Activated naive CD4-positive, alpha-beta T cell treated with anti-CD3 and anti-CD28 coated beads, Interleukin-2, amount 10 ng/mL, durations not matched to agents 7 days and 5 days (primary cell): ENCODE data around the gene CAMK2N2.
"Not testable (repeated sequence)": the region's sequence is repeated elsewhere in the genome, so short reads cannot be mapped to it uniquely, and the experiment has no call there.

Source experiments
- CTCF ChIA-PET: fragments of 350-600 bp; sonication (Branson Sonifier 250); formaldehyde crosslinking; loops from one replicate; lab custom pipeline; 2021; ENCODE audit warnings: antibody characterized with exemption; lab: Charles Lee
- DNase-seq: peaks from one replicate; pipeline ENCODE4 v3.0.0-alpha.2; 2020
- H3K27ac Mint-ChIP-seq: one replicate; pipeline ENCODE4 v1.8.0; 2021; ENCODE audit warnings: mild to moderate bottlenecking, moderate library complexity, mixed read lengths
- H3K27me3 Mint-ChIP-seq: one replicate; pipeline ENCODE4 v1.8.0; 2021; ENCODE audit warnings: mild to moderate bottlenecking, mixed read lengths
- H3K36me3 Mint-ChIP-seq: one replicate; pipeline ENCODE4 v1.8.0; 2021; ENCODE audit warnings: mixed read lengths
- H3K4me1 Mint-ChIP-seq: one replicate; pipeline ENCODE4 v1.8.0; 2021; ENCODE audit warnings: mixed read lengths
- H3K4me3 Mint-ChIP-seq: one replicate; pipeline ENCODE4 v1.8.0; 2021; ENCODE audit warnings: mild to moderate bottlenecking, moderate library complexity, mixed read lengths
- H3K9me3 Mint-ChIP-seq: one replicate; pipeline ENCODE4 v1.8.0; 2021; ENCODE audit warnings: mixed read lengths

CAMK2N2 gene

GRCh38 chr3:184290331-184290730, 29.0 kb upstream of the CAMK2N2 start:
- Mint-ChIP-seq H3K27ac (no peak overlapping the region), H3K36me3 (no peaks in the 10 kb centered on the region), H3K4me3 (no peak overlapping the region), H3K9me3 (no peaks in the 10 kb centered on the region), H3K4me1 (peaks cover 2% of the 10 kb centered on the region), H3K27me3 (peaks cover 53% of the 10 kb centered on the region)
- CTCF ChIA-PET: interaction anchor here (4.4 kb wide), 1 partner anchor 64 kb away, joined by 43 read pairs; no protein-coding TSS in a partner anchor
- DNase-seq: no peak

- Mint-ChIP-seq H3K4me3 (no peak overlapping the region), H3K9me3 (no peaks in the 10 kb centered on the region), H3K4me1 (peaks cover 2% of the 10 kb centered on the region), H3K36me3 (no peaks in the 10 kb centered on the region), H3K27me3 (peaks cover 54% of the 10 kb centered on the region), H3K27ac (no peak overlapping the region)
- CTCF ChIA-PET: interaction anchor here (0.6 to 4.4 kb wide), 12 partner anchors 10 to 405 kb away, joined by 3 to 43 read pairs (median 3); partner anchors contain the start of genes AP2M1 and PARL
- peak; percentile 81 for DNase-seq
Measured at GRCh38 chr3:184289426-184289938, 28.1 kb upstream of the CAMK2N2 start.

GRCh38 chr3:184284696-184285095, 23.3 kb upstream of the CAMK2N2 start:
- Mint-ChIP-seq H3K9me3 (no peaks in the 10 kb centered on the region), H3K27ac (no peak overlapping the region), H3K27me3 (peaks cover 51% of the 10 kb centered on the region), H3K4me3 (no peak overlapping the region), H3K4me1 (peaks cover 2% of the 10 kb centered on the region), H3K36me3 (no peaks in the 10 kb centered on the region)
- peak; percentile 54 for DNase-seq
- CTCF ChIA-PET: interaction anchor here (0.6 to 2.0 kb wide), 5 partner anchors 57 to 744 kb away, joined by 3 to 14 read pairs (median 6); no protein-coding TSS in a partner anchor

GRCh38 chr3:184283681-184284080, 22.3 kb upstream of the CAMK2N2 start:
- peaks cover 45% of the 10 kb centered on the region for H3K27me3 Mint-ChIP-seq

GRCh38 chr3:184282941-184283340, 21.6 kb upstream of the CAMK2N2 start:
- peaks cover 51% of the 10 kb centered on the region for H3K27me3 Mint-ChIP-seq
- no peaks in the 10 kb centered on the region for H3K9me3 Mint-ChIP-seq
- H3K4me3 Mint-ChIP-seq: no peak overlapping the region
- H3K4me1 Mint-ChIP-seq: no peaks in the 10 kb centered on the region
- H3K36me3 Mint-ChIP-seq: no peaks in the 10 kb centered on the region
- CTCF ChIA-PET: interaction anchor here (1.8 kb wide), 1 partner anchor 55 kb away, joined by 7 read pairs; no protein-coding TSS in a partner anchor
- DNase-seq: no peak
- no peak overlapping the region for H3K27ac Mint-ChIP-seq

More at GRCh38 chr3:184283681-184284080, 22.3 kb upstream of the CAMK2N2 start:
- DNase-seq: no peak
- Mint-ChIP-seq H3K4me1 (no peaks in the 10 kb centered on the region), H3K27ac (no peak overlapping the region), H3K9me3 (no peaks in the 10 kb centered on the region), H3K4me3 (no peak overlapping the region), H3K36me3 (no peaks in the 10 kb centered on the region)
- CTCF ChIA-PET: interaction anchor here (1.9 to 2.0 kb wide), 2 partner anchors 56 to 391 kb away, joined by 7 to 14 read pairs; no protein-coding TSS in a partner anchor

- peaks cover 66% of the 10 kb centered on the region for H3K27me3 Mint-ChIP-seq
- DNase-seq: no peak
- H3K27ac Mint-ChIP-seq: no peak overlapping the region
- H3K36me3 Mint-ChIP-seq: no peaks in the 10 kb centered on the region
- CTCF ChIA-PET: no interaction called here
- no peaks in the 10 kb centered on the region for H3K9me3 Mint-ChIP-seq
- peaks cover 3% of the 10 kb centered on the region for H3K4me1 Mint-ChIP-seq
- H3K4me3 Mint-ChIP-seq: no peak overlapping the region
Measured at GRCh38 chr3:184277366-184277765, 16.0 kb upstream of the CAMK2N2 start.

GRCh38 chr3:184275961-184276910, 14.9 kb upstream of the CAMK2N2 start, which contains the start of gene ECE2:
TSS of gene ECE2 (plus strand) at chr3:184276022. CDS start at chr3:184276154, 132 bp downstream.
- Mint-ChIP-seq H3K27ac (no peak within 1 kb of the TSS), H3K27me3 (peaks cover 76% of the 10 kb centered on the region)

GRCh38 chr3:184275381-184275701, 14.0 kb upstream of the CAMK2N2 start:
- no peaks in the 10 kb centered on the region for H3K36me3 Mint-ChIP-seq
- no peak overlapping the region for H3K27ac Mint-ChIP-seq
- peaks cover 82% of the 10 kb centered on the region for H3K27me3 Mint-ChIP-seq
- DNase-seq: no peak
- no peaks in the 10 kb centered on the region for H3K9me3 Mint-ChIP-seq
- CTCF ChIA-PET: no interaction called here
- no peak overlapping the region for H3K4me3 Mint-ChIP-seq
- peaks cover 3% of the 10 kb centered on the region for H3K4me1 Mint-ChIP-seq

More at GRCh38 chr3:184275961-184276910, 14.9 kb upstream of the CAMK2N2 start, which contains the start of gene ECE2:
- Mint-ChIP-seq H3K9me3 (no peaks in the 10 kb centered on the region), H3K4me1 (peaks cover 3% of the 10 kb centered on the region), H3K4me3 (no peak within 1 kb of the TSS), H3K36me3 (no peaks in the 10 kb centered on the region)
- CTCF ChIA-PET: no interaction called here
- no peak for DNase-seq

- DNase-seq: no peak
Measured at GRCh38 chr3:184272269-184272668, 10.9 kb upstream of the CAMK2N2 start.

GRCh38 chr3:184267249-184267648, 5.9 kb upstream of the CAMK2N2 start:
- CTCF ChIA-PET, H3K4me1 Mint-ChIP-seq: not testable (repeated sequence)

More at GRCh38 chr3:184272269-184272668, 10.9 kb upstream of the CAMK2N2 start:
- no peak overlapping the region for H3K4me3 Mint-ChIP-seq
- no peaks in the 10 kb centered on the region for H3K9me3 Mint-ChIP-seq
- H3K27me3 Mint-ChIP-seq: peaks cover 78% of the 10 kb centered on the region
- H3K4me1 Mint-ChIP-seq: peaks cover 3% of the 10 kb centered on the region
- no peaks in the 10 kb centered on the region for H3K36me3 Mint-ChIP-seq
- H3K27ac Mint-ChIP-seq: no peak overlapping the region
- CTCF ChIA-PET: no interaction called here

GRCh38 chr3:184262764-184263179, 1.4 kb upstream of the CAMK2N2 start:
- Mint-ChIP-seq H3K27ac (no peak overlapping the region), H3K9me3 (no peaks in the 10 kb centered on the region), H3K4me3 (peak overlapping the region; percentile 64), H3K36me3 (peaks cover 3% of the 10 kb centered on the region), H3K27me3 (peaks cover 87% of the 10 kb centered on the region), H3K4me1 (peaks cover 22% of the 10 kb centered on the region)
- DNase-seq: no peak
- CTCF ChIA-PET: interaction anchor here (1.0 to 1.2 kb wide), 2 partner anchors 27 to 91 kb away, joined by 3 read pairs; no protein-coding TSS in a partner anchor

More at GRCh38 chr3:184267249-184267648, 5.9 kb upstream of the CAMK2N2 start:
- not testable (repeated sequence) for DNase-seq, H3K4me3 Mint-ChIP-seq, H3K27ac Mint-ChIP-seq, H3K36me3 Mint-ChIP-seq, H3K9me3 Mint-ChIP-seq
- peaks cover 77% of the 10 kb centered on the region for H3K27me3 Mint-ChIP-seq

GRCh38 chr3:184261854-184262763, 756 bp upstream of the CAMK2N2 start:
- Mint-ChIP-seq H3K27me3 (peaks cover 86% of the 10 kb centered on the region), H3K36me3 (peaks cover 3% of the 10 kb centered on the region), H3K9me3 (no peaks in the 10 kb centered on the region), H3K4me3 (peak overlapping the region; percentile 69), H3K27ac (no peak overlapping the region), H3K4me1 (peaks cover 22% of the 10 kb centered on the region)
- no peak for DNase-seq
- CTCF ChIA-PET: interaction anchor here (0.6 to 1.4 kb wide), 4 partner anchors 18 to 92 kb away, joined by 3 to 6 read pairs (median 3); no protein-coding TSS in a partner anchor

GRCh38 chr3:184260724-184261269, 556 bp downstream of the CAMK2N2 start:
- Mint-ChIP-seq H3K4me1 (peaks cover 22% of the 10 kb centered on the region), H3K9me3 (no peaks in the 10 kb centered on the region), H3K36me3 (peaks cover 3% of the 10 kb centered on the region), H3K27me3 (peaks cover 78% of the 10 kb centered on the region), H3K27ac (no peak overlapping the region), H3K4me3 (peak overlapping the region; percentile 58)
- CTCF ChIA-PET: interaction anchor here (1.3 to 1.4 kb wide), 2 partner anchors 33 kb away, joined by 3 to 6 read pairs; no protein-coding TSS in a partner anchor
- no peak for DNase-seq
